HUES64 (cell line): ENCODE data around the gene CTNND2.

Experiments
- H3K27ac ChIP-seq: 2 replicates; pipeline ENCODE4 v1.7.0; 2013; ENCODE audit warnings: low read depth, low read length, inconsistent platforms
- H3K27me3 ChIP-seq: 2 replicates; pipeline ENCODE4 v1.6.1; 2013; ENCODE audit warnings: mild to moderate bottlenecking, low read length; ENCODE audit not compliant: insufficient read depth
- H3K36me3 ChIP-seq: 2 replicates; pipeline ENCODE4 v1.6.1; 2013; ENCODE audit warnings: mild to moderate bottlenecking, low read length; ENCODE audit not compliant: insufficient read depth
- H3K4me1 ChIP-seq: 2 replicates; pipeline ENCODE4 v1.6.1; 2013; ENCODE audit warnings: mild to moderate bottlenecking, low read length, moderate library complexity; ENCODE audit not compliant: insufficient read depth
- H3K4me3 ChIP-seq: 2 replicates; pipeline ENCODE4 v1.5.1; 2013; ENCODE audit warnings: mild to moderate bottlenecking, low read length, moderate library complexity
- H3K9ac ChIP-seq: 2 replicates; pipeline ENCODE4 v1.6.1; 2013; ENCODE audit warnings: mild to moderate bottlenecking, low read depth, low read length
- H3K9me3 ChIP-seq: 2 replicates; pipeline ENCODE4 v1.6.1; 2013; ENCODE audit warnings: low read depth, low read length; ENCODE audit not compliant: insufficient read depth
- WGBS: fragments of 150-250, 120-280 bp; methylation state at CpG from one replicate; pipeline ENCODE4 v1.1.7; 2013; ENCODE audit warnings: missing lambda C conversion rate; 5-methylcytosine and 5-hydroxymethylcytosine counted together

The CTNND2 gene

GRCh38 chr5:10999714-11000113 lies 904.5 kb downstream of the CTNND2 start:
- Histone ChIP-seq H3K9ac (no peak overlapping the region), H3K9me3 (no peaks in the 10 kb centered on the region), H3K4me3 (no peak overlapping the region), H3K36me3 (no peaks in the 10 kb centered on the region), H3K27me3 (no peaks in the 10 kb centered on the region), H3K4me1 (peaks cover 10% of the 10 kb centered on the region; the same call in 1 of the 2 replicates), H3K27ac (no peak overlapping the region)
- WGBS, result 77% methylated on average over 11 of the region's 11 CpGs

GRCh38 chr5:10995891-10996290 lies 908.4 kb downstream of the CTNND2 start:
- Histone ChIP-seq H3K9ac (no peak overlapping the region), H3K27ac (no peak overlapping the region), H3K27me3 (no peaks in the 10 kb centered on the region), H3K4me3 (no peak overlapping the region), H3K9me3 (no peaks in the 10 kb centered on the region), H3K4me1 (peaks cover 6% of the 10 kb centered on the region; the same call in 1 of the 2 replicates), H3K36me3 (no peaks in the 10 kb centered on the region)
- WGBS, result 92% methylated on average over 8 of the region's 8 CpGs

DNA sequence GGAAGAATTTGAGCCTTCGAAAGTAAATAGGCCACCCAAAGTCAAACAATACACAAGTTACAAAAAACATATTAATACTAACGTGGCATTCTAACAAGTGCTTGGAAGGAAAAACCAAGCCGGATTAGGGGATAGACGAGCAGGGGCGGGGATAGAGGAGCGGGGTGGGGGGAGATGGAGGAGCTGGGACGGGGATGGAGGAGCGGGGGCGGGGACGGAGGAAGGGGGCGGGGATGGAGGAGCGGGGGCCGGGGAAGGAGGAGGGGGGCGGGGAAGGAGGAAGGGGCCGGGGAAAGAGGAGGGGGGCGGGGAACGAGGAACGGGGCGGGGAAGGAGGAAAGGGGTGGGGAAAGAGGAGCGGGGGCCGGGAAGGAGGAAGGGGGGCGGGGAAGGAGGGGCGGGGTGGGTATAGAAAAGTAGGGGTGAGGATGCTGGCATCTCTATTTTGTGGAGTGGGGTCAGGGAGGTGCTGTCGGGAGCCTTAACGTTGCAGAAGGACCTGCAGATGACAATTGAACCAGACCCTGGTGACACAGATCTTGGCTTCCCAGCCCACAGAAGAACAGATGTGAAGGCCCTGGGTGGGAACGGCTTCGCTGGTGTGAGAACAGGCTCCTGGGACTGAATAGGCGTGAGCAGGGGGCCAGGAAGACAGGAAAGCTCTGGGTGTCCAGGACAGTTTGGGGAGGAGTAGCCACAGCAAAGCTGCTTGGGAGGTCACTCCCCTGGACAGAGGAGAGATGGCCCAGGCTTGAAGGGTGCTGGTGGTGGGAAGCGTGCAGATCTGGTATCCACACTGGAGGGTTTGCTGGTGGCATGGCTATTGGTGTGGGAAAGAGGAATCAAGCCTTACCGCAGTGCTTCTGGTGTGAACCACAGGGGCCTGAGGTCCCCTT lies 909.9 kb downstream of the CTNND2 start:
- Histone ChIP-seq H3K27ac (no peak overlapping the region), H3K27me3 (no peaks in the 10 kb centered on the region), H3K4me1 (no peaks in the 10 kb centered on the region), H3K9ac (no peak overlapping the region), H3K4me3 (no peak overlapping the region), H3K9me3 (no peaks in the 10 kb centered on the region), H3K36me3 (no peaks in the 10 kb centered on the region)
- WGBS, result 96% methylated on average over 13 of the region's 30 CpGs

DNA sequence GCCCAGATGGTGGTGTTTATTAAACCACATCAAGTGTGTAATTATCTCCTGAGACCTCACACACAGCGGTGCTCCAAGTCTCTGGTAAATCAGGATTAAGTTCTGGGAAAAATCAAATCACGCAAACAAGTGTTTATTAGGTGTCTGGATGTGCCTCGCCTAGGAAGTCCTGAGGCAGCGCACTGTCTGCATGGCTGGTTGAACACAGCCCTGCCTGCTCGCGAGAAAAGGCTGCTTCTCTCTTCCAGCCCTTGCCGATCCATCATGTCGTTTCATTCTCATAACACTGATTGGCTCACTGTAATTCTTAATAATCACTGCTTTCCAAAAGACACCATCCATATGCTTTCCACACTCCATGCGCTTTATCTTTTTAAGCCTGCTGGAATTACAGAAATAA lies 913.6 kb downstream of the CTNND2 start:
- H3K36me3 ChIP-seq, result no peaks in the 10 kb centered on the region
- no peak overlapping the region for H3K27ac ChIP-seq
- peaks cover 5% of the 10 kb centered on the region; the same call in 1 of the 2 replicates for H3K4me1 ChIP-seq
- no peak overlapping the region for H3K9ac ChIP-seq
- 94% methylated on average over 9 of the region's 9 CpGs for WGBS
- H3K4me3 ChIP-seq, result no peak overlapping the region
- no peaks in the 10 kb centered on the region for H3K9me3 ChIP-seq
- no peaks in the 10 kb centered on the region for H3K27me3 ChIP-seq

GRCh38 chr5:10989577-10990263 lies 914.5 kb downstream of the CTNND2 start:
- no peak overlapping the region for H3K9ac ChIP-seq
- no peak overlapping the region for H3K4me3 ChIP-seq
- no peak overlapping the region for H3K27ac ChIP-seq
- no peaks in the 10 kb centered on the region for H3K36me3 ChIP-seq
- peaks cover 5% of the 10 kb centered on the region; the same call in 1 of the 2 replicates for H3K4me1 ChIP-seq
- H3K27me3 ChIP-seq, result no peaks in the 10 kb centered on the region
- 94% methylated on average over 6 of the region's 6 CpGs for WGBS
- H3K9me3 ChIP-seq, result no peaks in the 10 kb centered on the region

- Histone ChIP-seq H3K27ac (no peak overlapping the region), H3K36me3 (no peaks in the 10 kb centered on the region), H3K9ac (no peak overlapping the region), H3K4me1 (peaks cover 5% of the 10 kb centered on the region; the same call in 1 of the 2 replicates), H3K4me3 (no peak overlapping the region), H3K27me3 (no peaks in the 10 kb centered on the region), H3K9me3 (no peaks in the 10 kb centered on the region)
- WGBS, result 67% methylated on average over 1 of the region's 2 CpGs
Measured at GRCh38 chr5:10988622-10989021, 915.6 kb downstream of the CTNND2 start.

DNA sequence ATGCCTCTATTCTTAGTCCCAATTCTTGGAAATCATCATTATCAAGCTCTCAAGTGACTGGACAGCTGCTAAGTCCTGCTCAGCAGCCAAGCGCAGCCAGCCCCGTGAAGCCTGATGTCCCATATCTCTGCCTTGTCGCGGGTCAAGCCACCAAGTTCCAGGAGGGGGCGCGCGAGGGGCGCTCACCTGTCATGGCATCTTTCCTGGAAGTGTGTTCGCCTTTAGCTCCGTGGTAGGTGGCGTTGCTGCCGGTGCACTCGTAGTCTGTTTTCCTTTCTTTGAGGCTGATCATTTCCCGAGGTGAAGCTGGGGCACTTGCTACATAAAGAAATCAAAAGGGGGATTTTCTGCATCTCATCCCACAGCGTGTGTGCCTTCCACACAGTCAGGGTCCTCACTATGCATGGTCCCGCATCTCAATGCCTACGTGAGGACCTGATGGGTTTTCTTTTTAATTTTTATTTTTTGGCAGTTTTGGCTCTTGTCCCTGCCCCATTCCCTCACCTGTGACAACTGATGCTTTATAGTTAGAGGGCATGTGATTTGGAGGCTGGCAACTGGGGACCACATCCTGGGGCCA lies 916.2 kb downstream of the CTNND2 start:
- H3K4me1 ChIP-seq, result peaks cover 5% of the 10 kb centered on the region; the same call in 1 of the 2 replicates
- no peak overlapping the region for H3K4me3 ChIP-seq
- H3K27me3 ChIP-seq, result no peaks in the 10 kb centered on the region
- H3K27ac ChIP-seq, result no peak overlapping the region
- H3K9me3 ChIP-seq, result no peaks in the 10 kb centered on the region
- H3K36me3 ChIP-seq, result no peaks in the 10 kb centered on the region
- H3K9ac ChIP-seq, result no peak overlapping the region
- 16% methylated on average over 17 of the region's 17 CpGs for WGBS

DNA sequence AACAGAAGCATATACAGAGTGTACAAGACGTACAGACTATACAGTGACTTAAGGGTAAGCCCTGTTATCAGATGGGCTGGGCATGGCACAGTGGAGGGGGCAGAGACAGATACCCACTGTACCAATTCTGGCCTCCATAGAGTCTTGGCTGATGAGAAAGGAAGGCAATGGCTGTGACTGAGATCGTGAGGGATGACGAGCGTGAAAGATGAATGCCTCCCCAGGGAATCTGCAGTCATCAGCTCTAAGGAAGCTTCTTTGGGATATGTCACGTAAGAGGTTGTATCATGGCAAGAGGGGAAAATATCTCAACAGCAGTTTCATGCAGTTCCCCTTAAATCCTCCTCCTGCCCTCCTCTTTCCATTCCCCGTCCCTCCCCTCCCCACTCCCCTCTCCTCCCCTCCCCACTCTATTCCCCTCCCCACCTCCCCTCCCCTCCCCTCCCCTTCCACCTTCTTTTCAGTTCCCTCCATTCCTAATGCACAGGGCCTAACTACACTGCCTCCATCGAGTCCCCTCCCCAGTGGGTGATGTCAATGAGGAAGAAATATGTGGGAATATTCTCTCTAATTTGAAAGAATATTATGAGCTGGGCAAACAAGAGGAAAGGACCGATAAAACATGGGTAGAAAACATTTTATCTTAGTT lies 916.8 kb downstream of the CTNND2 start:
- Histone ChIP-seq H3K4me3 (no peak overlapping the region), H3K36me3 (no peaks in the 10 kb centered on the region), H3K27me3 (no peaks in the 10 kb centered on the region), H3K4me1 (peaks cover 5% of the 10 kb centered on the region; the same call in 1 of the 2 replicates), H3K27ac (no peak overlapping the region), H3K9ac (no peak overlapping the region), H3K9me3 (no peaks in the 10 kb centered on the region)
- 94% methylated on average over 4 of the region's 8 CpGs for WGBS

GRCh38 chr5:10985721-10986110 lies 918.5 kb downstream of the CTNND2 start:
- Histone ChIP-seq H3K27ac (no peak overlapping the region), H3K9me3 (no peaks in the 10 kb centered on the region), H3K4me3 (no peak overlapping the region), H3K36me3 (no peaks in the 10 kb centered on the region), H3K4me1 (peaks cover 5% of the 10 kb centered on the region; the same call in 1 of the 2 replicates), H3K9ac (no peak overlapping the region), H3K27me3 (no peaks in the 10 kb centered on the region)
- WGBS, result 94% methylated on average over 2 of the region's 2 CpGs

DNA sequence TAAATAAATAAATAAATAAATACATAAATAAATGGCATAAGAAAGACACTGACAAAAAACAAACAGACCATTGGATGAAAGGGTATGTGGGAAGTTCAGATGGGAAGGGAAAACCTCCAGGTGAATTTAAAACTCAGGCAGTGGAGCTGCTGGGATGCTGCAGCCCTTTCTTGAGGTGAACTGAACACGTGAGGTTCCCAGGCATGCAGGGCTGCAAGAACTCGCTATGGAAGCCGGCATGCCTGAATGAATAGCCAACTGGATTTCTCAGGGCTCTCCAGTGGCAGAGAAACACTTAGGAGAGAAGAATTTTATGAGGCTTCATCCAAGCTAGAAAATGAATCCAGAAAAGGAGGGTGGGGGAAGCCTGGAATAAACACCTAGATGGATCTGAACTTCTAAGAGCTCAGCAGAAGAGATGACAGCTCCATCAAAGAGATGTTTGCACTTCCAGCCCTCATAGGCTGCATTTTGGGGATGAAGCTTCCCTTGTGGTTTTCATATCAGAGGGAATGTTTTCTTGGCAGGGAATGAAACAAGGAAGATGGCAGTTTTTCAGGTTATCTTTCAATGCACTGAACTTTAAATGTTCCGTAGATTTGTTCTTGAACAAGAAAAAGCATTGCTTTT lies 919.0 kb downstream of the CTNND2 start:
- H3K27ac ChIP-seq, result no peak overlapping the region
- H3K9me3 ChIP-seq, result no peaks in the 10 kb centered on the region
- no peaks in the 10 kb centered on the region for H3K27me3 ChIP-seq
- no peaks in the 10 kb centered on the region for H3K36me3 ChIP-seq
- 93% methylated on average over 4 of the region's 4 CpGs for WGBS
- no peak overlapping the region for H3K9ac ChIP-seq
- no peak overlapping the region for H3K4me3 ChIP-seq
- peaks cover 5% of the 10 kb centered on the region; the same call in 1 of the 2 replicates for H3K4me1 ChIP-seq
